GM23338 (cell line): Measurements from ENCODE around the gene SCAANT1.

Experiments used
- CREB1 ChIP-seq: fragments of 250-450 bp; sonication (Bioruptor Pico); IDR thresholded peaks from 2 replicates; pipeline ENCODE4 v1.5.0; 2020; ENCODE audit warnings: low read depth, mild to moderate bottlenecking, moderate library complexity
- EZH2 ChIP-seq: fragments of 200-600 bp; sonication (generic); IDR thresholded peaks from one replicate; pipeline ENCODE4 v1.8.0; 2017; ENCODE audit warnings: antibody characterized with exemption, mild to moderate bottlenecking, low read depth; ENCODE audit not compliant: unreplicated experiment
- EZH2phosphoT487 ChIP-seq: fragments of 200-600 bp; sonication (generic); IDR thresholded peaks from one replicate; pipeline ENCODE4 v1.8.1; 2018; ENCODE audit warnings: antibody characterized with exemption; ENCODE audit not compliant: unreplicated experiment
- POLR2AphosphoS5 ChIP-seq: IDR thresholded peaks from 2 replicates; pipeline ENCODE4 v1.6.1; 2016; ENCODE audit warnings: antibody characterized with exemption, low read depth
- STAT1 ChIP-seq: IDR thresholded peaks from one replicate; pipeline ENCODE4 v1.6.1; 2016; ENCODE audit warnings: antibody characterized with exemption; ENCODE audit not compliant: unreplicated experiment
- ZNF114 ChIP-seq: fragments of 250-450 bp; sonication (Bioruptor Pico); IDR thresholded peaks from 2 replicates; pipeline ENCODE4 v1.5.0; 2020; ENCODE audit warnings: mild to moderate bottlenecking, moderate library complexity
- TF ChIP-seq, protein P1 (sequence below), 2 experiments: fragments of 200-600 bp in 1 of 2; sonication (generic) in 1 of 2; conservative IDR thresholded peaks; 2 replicates each; pipeline versions ENCODE4 v1.5.1 to v1.6.1; 2016 to 2017; ENCODE audit warnings: antibody characterized with exemption in 2 of 2, low read depth in 2 of 2, mild to moderate bottlenecking in 2 of 2, moderate library complexity in 1 of 2
- TF ChIP-seq, protein P2 (sequence below): IDR thresholded peaks from one replicate; pipeline ENCODE4 v1.6.1; 2018; ENCODE audit warnings: antibody characterized with exemption; ENCODE audit not compliant: unreplicated experiment
- TF ChIP-seq, protein P3 (sequence below): IDR thresholded peaks from 2 replicates; pipeline ENCODE4 v1.6.1; 2016; ENCODE audit warnings: antibody characterized with exemption

DNA sequence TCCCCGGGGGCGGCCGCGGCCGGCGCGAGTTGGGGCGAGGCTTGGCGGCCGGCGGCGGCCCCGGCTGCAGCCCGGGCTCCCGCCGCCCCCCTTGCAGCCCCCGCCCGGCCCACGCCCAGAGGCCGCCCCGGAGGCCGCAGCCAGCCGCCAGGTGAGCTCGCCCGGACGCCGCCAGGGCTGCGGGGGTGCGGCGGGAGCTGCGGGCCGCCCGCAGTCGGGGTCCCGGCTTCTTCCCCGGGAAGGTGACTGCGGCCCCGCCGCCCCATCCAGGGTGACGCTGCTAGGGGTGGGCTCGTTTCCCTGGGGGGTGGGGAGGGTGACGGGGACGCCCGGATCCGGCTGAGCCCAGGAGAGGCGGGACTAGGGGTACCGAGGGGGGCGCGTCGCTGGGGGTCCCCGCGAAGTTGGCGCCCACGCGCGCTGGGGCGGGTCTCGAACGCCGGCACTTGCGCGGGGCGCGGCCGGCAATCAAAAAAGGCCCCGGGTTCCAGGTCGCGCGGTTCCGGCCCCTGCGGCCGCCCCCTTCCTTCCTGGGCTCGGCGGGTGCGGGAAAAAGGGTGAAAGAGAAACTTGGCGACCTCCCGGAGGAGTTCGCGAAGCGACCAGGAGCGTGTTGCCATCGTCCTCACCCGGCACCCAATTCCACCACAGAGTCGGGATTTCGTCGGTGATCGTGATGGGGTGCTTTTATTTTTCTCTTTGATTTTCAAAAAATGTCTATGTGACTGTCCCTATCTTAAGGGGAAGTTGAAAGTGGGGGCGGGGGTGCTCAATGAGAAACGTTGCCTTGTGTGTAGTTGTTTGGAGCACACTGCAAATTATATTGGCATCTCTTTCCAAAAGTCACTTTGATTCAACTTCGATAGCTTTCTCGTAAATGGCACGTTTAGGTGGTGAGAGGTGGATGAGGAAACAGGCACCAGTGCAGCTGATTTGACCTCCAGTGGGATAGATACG is 47.9 kb downstream of the SCAANT1 start:
- TF ChIP-seq, protein P1, sequence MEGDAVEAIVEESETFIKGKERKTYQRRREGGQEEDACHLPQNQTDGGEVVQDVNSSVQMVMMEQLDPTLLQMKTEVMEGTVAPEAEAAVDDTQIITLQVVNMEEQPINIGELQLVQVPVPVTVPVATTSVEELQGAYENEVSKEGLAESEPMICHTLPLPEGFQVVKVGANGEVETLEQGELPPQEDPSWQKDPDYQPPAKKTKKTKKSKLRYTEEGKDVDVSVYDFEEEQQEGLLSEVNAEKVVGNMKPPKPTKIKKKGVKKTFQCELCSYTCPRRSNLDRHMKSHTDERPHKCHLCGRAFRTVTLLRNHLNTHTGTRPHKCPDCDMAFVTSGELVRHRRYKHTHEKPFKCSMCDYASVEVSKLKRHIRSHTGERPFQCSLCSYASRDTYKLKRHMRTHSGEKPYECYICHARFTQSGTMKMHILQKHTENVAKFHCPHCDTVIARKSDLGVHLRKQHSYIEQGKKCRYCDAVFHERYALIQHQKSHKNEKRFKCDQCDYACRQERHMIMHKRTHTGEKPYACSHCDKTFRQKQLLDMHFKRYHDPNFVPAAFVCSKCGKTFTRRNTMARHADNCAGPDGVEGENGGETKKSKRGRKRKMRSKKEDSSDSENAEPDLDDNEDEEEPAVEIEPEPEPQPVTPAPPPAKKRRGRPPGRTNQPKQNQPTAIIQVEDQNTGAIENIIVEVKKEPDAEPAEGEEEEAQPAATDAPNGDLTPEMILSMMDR (conservative IDR thresholded peaks at IDR 0.05; ENCODE audit: low read depth in 2 of 2), result no peak
- TF ChIP-seq POLR2AphosphoS5 (no peak), CREB1 (no peak), EZH2 (no peak), ZNF114 (no peak), EZH2phosphoT487 (no peak), STAT1 (no peak)
- TF ChIP-seq, protein P2, sequence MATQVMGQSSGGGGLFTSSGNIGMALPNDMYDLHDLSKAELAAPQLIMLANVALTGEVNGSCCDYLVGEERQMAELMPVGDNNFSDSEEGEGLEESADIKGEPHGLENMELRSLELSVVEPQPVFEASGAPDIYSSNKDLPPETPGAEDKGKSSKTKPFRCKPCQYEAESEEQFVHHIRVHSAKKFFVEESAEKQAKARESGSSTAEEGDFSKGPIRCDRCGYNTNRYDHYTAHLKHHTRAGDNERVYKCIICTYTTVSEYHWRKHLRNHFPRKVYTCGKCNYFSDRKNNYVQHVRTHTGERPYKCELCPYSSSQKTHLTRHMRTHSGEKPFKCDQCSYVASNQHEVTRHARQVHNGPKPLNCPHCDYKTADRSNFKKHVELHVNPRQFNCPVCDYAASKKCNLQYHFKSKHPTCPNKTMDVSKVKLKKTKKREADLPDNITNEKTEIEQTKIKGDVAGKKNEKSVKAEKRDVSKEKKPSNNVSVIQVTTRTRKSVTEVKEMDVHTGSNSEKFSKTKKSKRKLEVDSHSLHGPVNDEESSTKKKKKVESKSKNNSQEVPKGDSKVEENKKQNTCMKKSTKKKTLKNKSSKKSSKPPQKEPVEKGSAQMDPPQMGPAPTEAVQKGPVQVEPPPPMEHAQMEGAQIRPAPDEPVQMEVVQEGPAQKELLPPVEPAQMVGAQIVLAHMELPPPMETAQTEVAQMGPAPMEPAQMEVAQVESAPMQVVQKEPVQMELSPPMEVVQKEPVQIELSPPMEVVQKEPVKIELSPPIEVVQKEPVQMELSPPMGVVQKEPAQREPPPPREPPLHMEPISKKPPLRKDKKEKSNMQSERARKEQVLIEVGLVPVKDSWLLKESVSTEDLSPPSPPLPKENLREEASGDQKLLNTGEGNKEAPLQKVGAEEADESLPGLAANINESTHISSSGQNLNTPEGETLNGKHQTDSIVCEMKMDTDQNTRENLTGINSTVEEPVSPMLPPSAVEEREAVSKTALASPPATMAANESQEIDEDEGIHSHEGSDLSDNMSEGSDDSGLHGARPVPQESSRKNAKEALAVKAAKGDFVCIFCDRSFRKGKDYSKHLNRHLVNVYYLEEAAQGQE, result no peak
- TF ChIP-seq, protein P3, sequence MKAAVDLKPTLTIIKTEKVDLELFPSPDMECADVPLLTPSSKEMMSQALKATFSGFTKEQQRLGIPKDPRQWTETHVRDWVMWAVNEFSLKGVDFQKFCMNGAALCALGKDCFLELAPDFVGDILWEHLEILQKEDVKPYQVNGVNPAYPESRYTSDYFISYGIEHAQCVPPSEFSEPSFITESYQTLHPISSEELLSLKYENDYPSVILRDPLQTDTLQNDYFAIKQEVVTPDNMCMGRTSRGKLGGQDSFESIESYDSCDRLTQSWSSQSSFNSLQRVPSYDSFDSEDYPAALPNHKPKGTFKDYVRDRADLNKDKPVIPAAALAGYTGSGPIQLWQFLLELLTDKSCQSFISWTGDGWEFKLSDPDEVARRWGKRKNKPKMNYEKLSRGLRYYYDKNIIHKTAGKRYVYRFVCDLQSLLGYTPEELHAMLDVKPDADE, result no peak
